Smooth muscle cell of the brain vasculature (primary cell): ENCODE results near the gene APEH.

Experiments
- DNase-seq: peaks from one replicate; pipeline ENCODE4 v3.0.0-alpha.2; 2012; ENCODE audit warnings: low read depth, low spot score

Gene APEH

DNA sequence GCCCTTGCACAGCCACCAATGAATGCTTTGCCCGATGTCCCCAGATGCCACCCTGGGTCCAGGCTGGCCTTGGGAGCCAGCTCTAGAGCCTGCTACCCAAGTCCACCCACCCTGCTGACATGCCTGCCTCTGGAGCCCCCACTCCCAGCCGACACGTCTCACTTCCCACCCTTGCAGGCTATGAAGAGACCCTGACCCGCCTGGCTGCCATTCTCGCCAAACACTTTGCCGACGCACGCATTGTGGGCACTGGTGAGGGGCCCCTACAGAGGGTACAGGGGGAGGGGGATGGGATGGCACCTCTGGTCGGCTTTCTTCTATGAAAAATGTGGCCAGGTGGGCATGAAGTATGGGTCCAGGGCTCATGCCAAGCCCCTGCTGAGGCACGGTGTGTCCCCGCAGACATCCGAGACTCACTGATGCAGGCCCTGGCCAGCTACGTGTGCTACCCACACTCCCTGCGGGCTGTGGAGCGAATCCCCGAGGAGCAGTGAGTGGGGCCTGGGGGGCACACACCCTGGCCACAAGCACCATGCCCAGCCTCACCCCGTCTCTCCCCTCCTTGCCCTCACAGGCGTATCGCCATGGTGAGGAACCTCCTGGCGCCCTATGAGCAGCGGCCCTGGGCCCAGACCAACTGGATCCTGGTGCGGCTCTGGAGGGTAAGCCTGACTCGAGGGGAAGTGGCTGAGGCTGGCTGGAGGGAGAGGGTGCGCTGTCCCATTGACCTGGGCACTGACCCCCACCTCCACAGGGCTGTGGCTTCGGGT lies 39.4 kb downstream of the APEH start:
- DNase-seq = no peak

DNA sequence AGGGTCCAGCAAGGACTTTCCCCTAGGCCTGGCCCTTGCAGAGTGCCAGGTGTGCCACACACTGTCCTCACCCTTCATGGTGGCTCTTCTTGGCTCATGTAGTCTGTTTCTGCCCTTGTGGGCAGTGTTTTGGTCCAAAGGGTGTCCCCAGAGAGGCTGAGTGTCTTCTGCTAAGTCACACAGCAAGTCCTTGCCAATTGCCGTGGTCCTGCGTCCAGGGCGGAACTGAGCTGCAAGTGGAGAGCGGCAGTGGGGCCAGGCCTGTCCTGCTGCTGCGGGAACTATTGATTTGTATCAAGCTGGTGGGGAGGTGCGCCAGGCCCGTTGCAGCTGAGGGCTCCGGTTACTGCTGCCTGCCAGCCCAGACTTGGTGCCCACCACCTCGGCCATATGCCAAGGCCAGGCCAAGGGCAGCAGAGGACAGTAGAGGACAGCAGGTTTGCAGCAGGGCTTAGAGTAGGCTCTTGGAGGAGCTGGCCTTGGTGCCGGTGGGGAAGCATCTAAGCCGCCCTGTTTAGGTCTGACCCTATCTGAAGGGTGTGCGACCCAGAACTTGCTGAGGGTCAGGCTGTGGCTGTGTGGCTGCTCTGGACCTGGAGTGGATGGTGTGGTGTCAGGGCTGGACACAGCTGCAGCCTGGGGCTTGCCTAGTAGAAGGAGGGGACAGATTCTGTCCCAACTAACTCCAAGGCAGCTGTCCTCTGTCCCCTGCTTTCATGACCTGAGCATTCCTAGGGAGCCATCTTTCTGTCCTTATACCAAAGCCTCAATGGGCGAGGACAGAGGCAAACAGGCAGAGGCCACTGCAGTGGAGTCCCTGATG lies 40.8 kb downstream of the APEH start:
- no peak for DNase-seq

DNA sequence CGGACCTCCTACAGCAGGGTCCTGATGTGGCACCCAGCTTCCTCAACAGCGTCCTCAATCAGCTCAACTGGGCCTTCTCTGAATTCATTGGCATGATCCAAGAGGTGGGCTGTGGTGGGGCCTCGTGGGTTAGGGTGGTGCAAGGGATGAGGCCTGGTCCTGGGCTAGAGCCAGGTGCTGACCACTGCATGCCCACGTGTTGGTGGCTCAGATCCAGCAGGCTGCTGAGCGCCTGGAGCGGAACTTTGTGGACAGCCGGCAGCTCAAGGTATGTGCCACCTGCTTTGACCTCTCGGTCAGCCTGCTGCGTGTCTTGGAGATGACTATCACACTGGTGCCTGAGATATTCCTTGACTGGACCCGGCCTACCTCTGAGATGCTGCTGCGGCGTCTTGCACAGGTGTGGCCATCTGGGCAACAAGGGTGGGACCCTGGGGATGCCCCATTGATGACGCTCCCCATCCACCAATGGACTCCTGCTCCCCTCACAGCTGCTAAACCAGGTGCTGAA lies 41.5 kb downstream of the APEH start:
- DNase-seq = no peak

DNA sequence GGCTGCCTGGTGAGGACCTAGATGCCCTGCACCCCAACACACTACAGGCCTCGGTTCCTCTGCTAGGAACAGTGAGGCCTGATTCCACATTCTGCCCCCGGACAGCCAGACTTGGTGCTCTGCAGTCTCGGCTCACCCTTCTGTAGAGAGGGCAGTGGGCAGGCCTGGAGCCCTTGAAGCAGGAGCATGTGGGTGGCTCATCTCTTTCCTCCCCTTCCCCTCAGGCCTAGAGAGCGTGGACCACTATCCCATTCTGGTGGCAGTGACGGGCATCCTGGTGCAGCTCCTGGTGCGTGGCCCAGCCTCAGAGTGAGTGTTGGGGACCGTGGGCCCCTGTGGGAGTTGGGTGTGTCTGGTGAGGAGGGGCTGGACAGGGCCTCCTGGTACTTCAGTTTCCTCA lies 42.0 kb downstream of the APEH start:
- DNase-seq = no peak

DNA sequence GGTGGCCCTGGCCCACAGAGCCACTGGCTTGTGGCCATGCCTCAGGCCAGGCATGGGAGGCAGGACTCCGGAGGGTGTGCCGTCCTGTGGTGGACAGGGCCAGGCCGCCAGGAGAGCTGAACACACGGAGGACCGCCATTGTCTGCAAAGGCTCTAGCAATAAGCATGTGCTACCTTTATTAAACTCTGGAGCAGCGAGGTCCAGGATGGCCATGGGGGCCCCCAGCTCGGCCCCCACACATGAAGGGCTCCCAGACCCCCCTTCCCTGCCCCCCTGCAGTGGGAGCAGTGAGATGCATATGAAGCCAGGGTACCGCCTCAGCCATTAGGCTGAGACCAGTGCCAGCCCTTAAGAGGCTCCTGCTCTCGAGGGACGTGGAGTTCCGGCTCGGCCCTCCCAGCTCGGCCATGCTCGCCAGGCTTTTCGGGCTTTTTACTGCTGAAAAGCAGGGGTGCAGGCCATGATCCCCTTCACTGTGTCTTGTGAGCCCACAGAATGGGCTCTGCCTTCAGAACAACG lies 42.6 kb downstream of the APEH start:
- no peak for DNase-seq

DNA sequence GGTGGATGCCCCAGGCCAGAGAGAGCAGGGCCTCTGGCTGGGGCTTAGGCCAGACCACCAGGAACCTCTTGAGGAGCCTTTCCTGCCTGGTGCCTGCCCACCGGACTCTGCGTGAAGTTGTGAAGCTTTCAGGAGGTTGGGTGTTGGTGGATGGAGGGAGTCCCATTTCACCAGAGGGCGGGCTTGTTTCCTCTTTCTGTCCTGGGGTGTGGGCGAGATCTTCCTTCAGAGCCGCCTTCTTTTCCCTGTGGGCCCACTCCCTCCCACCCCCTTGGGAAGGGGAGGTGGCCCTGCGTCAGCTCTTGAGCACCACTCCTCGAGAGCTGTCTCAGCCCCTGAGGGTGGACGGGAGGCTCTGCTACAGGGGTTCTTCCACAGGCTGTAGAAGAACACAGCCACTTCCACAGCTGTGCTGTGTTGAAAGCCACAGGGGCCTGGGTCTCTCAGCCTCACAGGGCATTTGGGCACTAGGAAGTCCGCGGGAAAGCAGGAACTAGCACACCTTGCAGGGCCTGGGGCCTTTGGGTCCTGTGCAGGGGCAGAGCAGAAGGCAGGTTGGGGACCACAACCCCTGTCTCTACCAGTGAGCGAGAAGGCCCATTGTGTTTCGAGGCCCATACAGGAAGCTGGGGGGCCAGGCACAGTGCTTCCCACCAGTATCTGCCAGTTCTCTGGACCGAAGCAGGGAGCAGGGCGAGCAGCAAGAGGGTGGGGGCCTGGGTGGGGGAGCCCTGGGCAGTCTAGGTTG lies 43.2 kb downstream of the APEH start:
- DNase-seq = no peak

DNA sequence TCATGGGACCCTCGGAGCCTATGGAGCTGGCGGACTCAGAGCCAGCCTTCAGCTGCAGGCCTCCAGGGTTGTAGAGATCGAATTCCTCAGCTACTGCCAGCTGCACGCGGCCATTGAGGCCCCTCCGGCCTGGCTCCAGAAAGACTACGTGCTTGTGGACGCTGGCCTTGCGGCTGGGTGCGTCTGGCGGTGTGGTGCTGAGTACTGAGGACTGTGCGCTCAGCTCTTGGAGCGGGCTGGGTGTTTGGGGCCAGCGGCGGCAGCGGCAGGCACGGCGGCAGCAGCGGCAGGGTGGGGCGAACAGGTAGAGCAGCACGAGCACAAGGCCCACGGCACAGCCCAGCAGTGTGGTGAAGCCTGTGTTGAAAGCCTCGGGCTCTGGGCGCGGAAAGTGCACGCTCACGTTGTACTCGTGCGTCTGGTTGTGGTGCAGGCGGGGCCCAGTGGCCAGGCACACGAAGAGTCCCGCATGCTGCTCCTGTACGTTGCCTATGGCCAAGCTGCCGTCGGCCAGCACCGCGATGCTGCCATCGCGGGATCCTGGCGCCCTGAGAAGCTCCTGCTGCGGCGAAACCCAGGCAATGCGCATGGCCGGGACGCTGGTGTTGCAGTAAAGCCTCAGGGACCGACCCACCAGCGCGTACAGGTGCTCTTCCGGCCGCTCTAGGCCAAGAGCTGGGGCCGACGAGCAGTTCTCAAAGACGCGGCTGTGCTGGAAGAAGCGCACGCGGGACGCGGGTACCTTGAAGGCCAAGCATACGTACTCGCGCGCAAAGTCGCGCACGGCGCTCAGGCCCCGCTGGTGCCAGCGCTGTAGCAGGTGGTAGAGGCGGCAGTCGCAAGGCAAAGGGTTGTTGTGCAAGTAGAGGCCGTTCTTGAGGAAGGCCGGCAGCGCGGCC lies 44.1 kb downstream of the APEH start:
- DNase-seq = no peak

DNA sequence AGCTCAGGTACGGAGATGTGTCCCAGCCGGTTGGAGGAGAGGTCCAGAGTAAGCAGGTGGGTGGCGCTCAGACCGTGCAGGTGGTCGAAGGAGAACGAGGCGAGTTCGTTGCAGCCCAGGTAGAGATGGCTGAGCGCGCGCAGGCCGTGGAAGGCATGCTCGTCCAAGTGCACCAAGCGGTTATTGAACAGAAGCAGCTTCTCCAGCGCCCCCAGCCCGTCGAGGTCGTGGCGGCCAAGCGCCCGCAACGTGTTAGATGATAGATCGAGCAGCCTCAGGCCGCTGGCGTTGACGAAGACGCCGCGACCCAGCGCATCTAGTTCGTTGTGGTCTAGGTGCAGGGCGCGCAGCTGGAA lies 44.7 kb downstream of the APEH start:
- no peak for DNase-seq

DNA sequence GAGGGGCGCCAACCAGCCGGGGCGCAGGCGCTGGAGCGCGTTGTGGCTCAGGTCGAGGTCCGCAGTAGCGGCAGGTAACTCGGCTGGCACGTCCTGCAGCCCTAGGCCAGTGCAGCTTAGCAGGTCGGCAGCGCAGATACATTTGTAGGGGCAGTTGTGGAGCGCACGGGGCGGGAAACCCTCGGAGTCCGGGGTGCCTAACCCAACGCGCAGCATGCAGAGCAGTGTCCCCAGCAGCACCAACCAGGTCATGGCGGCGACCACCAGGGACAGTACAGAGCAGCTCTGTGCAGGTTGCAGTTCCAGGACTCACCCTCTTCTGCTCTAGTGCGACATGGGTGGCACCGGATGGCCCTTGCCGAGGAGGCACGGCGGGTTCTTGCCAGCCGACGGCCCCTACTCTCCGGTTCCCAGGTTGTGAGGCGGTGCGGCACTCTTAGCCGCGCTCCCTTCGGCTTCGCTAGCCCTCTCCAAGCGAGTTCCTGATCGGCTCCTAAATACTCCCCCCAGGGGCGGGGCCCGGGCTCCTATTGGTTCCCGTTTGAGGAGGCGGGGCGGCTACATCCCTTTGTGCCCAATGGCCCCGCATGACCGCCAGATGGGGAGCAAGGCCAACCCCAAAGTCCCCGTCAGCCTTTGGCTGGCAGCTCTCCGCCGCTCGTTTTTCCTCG lies 45.2 kb downstream of the APEH start, which contains the start of gene AMIGO3:
AMIGO3 (minus strand) TSS at position 471 of the 671 bp plus-strand sequence; CDS start at position 252, 219 bp downstream.
- peak; percentile 79 for DNase-seq

DNA sequence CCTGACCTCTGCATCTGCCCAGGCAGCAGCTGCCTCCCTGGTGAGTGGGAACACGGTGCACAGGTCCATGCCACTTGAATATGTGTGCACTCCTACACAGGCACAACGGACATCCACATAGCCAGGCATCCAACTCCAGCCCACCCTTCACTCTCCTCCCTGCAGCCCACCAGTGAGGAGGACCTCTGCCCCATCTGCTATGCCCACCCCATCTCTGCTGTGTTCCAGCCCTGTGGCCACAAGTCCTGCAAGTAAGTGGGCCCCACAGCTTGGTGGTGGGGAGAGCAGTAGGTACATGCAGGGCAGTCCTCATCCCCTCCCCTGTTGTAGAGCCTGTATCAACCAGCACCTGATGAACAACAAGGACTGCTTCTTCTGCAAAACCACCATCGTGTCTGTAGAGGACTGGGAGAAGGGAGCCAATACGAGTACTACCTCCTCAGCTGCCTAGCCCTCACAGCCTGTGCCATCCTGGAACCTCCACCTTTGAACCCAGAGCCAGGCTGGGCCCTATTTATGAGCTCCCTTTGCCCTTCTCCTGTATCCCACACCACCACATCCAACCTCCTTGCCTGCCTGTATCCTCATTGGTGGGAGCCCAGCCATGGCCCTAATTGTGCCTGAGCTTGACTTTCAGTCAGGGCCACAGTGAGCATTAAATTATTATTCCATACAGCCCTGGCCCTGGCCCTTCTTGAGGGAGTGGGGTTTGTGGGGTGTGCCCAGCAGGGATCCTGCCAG lies 46.9 kb downstream of the APEH start:
- no peak for DNase-seq

DNA sequence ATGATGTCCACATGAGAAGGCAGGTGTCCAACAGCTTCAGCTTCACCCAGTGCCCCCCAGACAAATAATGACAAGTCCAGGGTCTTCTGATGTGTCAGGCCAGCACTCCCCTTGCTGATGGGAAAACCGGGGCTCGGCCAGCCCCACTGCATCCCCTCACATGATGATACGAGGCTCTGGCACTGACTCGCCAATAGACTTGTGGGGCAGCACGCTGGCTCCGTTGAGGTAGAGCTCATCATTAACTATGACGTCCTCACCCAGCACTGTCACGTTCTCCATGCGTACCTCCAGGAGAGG lies 47.4 kb downstream of the APEH start:
- no peak for DNase-seq

DNA sequence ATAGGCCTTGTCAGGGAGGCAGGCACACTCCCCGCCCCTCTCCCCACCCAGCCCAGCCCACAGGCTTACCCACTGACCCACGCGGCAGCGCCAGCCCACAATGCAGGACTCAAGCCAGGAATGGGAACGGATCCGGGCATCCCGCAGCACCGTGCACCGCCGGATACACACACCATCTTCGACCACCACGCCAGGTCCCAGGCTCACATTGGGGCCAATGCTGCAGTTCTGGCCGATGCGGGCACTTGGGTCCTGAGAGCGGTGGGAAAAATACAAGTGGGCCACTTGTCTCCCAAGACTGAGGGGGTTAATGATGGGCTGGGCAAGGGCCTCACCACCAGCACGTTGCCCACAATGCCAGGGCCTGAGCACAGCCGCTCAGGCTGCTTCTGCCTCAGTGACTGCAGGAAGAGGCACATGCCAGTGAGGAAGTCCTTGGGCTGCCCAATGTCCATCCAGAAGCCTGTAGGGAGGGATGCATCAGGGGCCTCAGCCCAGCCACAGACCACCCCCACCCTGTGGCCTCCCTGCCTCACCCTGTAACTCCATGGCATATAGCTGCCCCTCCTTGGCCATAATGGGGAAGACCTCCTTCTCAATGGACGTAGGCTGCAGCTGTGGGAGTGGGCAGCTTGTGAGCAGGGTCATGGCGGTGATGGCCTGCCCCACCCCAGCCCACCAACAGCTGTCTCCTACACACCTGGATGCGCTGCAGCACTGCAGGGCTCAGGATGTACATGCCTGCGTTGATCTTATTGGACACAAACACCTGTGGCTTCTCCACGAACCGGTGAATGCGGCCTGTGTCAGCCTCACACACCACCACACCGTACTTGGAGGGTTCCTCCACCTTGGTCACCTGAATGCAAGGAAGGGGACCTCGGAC lies 48.0 kb downstream of the APEH start:
- DNase-seq = no peak

DNA sequence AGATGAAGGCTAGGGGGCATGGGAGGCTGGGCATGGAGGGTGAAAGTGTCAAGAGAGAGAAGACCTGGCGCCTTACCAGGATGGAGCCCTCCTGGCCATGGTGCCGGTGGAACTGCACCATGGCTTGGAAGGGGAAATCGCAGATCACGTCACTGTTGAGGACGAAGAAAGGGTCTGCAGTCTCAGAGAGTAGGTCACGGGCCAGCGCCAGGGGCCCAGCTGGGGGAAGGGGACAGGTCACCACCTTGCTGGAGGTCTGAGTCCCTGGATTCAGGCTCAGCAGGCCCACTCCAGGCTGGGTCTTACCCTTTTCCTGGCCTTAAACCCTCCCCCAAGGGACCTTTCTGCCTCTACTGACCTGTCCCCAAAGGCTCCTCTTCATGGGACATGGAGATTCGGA lies 48.7 kb downstream of the APEH start:
- no peak for DNase-seq

DNA sequence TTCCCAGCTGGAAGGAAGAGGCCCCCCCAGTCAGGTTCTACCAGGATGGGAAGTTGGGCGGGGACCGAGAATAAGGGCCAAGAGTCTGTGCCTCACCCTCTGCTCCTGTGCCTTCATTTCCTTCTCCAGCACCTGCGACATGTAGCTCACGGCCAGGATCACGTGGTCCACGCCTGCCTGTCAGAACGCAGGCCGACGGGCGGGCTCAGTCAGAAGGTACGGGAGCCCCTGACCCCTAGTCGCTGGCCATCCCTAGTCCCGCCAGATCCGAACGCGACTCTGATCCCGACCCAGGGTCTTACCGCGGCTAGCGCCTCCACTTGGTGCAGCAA lies 49.1 kb downstream of the APEH start:
- DNase-seq = no peak

DNA sequence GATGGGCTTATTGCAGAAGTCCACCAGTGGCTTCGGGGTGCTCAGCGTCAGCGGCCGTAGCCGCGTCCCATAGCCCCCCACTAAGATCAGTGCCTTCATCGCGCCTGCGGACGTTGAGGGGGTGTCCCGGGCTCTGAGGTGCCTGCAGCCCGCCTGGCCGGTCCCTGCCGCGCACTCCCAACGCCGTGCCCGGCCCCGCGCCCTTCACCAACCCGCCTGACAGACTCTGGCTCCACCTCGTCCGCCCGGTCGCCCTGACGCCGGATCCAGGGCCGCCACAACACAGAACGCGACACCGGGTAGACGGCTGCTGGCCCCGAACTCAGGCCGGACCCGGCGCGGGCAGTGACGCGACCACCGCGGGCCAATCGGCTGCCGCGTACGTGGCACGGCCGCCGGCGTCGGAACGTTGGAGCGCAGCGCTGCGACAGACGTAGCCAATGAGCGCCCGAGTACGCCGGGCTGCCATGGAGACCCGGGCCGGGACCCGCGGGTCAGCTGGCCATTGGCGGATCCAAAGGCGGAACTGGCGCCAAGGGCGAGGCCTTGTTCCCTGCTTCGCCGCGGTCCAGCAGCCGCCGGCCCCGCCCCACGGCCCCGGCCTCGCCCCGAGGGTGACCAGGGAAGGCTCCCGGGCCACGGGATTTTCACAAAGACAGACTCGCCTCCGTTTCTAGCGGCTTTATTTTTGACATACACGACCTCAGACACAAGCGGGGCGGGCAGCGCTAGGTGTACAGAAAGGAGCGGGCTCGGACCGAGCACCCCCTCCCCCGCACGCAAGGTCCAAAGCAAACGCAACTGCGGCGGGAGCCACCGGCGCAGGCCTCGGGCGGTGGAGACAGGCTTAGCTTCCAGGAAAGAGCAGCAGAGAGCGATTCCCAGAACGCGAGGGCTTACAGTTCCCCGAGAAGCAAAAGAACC lies 49.7 kb downstream of the APEH start, which contains the start of gene GMPPB:
GMPPB (minus strand) TSS at position 324 of the 924 bp plus-strand sequence; CDS start at position 99, 225 bp downstream.
- peak; percentile 89 for DNase-seq

DNA sequence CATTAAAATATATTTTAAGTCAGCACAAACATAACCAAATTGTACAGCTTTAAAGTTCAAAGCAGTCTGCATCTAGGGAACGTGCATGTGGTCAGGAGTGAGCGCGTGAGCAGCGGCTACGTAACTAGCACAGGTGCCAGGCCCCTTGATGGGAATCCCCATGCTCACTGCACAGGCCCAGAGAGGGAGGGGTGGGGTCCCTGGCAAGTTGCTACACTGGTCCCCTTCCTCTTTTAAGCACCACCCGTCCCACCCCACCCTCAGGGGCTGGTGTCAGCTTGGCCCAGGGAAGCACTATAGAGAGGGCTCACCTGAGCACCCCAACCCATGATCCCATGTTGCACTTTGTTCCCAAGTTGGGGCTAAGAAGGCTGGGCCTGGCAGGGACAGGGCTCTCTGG lies 50.4 kb downstream of the APEH start:
- no peak for DNase-seq

DNA sequence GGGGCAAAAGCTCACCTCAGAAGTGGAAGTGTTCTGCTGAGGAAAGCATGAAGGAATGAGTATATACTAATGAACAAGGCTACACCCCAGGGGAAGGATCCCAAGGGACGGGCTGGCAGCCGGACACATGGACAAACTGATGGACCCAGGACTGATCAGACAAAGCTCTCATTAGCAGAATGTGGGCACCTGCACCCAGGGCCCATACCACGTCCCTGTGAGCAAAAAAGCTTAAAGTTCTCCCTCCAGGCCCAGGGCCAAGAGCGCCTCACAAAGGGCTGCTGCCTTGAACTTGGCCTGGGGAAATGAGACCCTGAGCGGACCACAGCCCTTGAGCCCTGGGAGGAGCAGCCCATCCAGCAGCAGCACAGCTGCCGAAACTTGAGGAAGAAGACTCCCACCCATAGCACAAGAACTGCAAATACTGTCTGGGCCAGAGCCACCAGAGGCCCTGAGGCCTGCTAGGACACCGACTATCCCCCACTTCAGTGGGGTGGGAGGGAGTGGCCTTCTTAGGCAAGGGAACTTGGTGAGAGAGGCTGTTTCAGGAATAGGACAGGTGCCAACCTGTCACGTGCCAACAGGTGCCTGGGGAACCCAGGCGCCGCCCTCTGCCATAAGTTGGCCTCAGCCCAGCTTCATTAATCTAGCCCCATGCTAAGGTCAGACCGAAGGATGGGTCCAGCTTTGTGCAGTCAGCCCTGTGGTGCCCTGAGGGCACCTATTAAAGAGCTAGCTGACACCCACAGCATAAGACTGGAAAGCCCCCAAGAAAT lies 51.9 kb downstream of the APEH start:
- DNase-seq = no peak
